Mucosa of rectum (tissue), 2 donors: ENCODE results near the gene BMP8B.
"Not testable (repeated sequence)": the region's sequence is repeated elsewhere in the genome, so short reads cannot be mapped to it uniquely, and the experiment has no call there.

ENCODE experiments used
- H3K27ac ChIP-seq, 2 donors: one replicate each; pipeline ENCODE4 v1.7.0; 2013; ENCODE audit warnings: inconsistent platforms in 2 of 2, low read depth in 2 of 2, low read length in 2 of 2
- H3K27me3 ChIP-seq, 2 donors: one replicate each; pipeline ENCODE4 v1.7.0; 2013; ENCODE audit warnings: low read length in 2 of 2; ENCODE audit not compliant: control insufficient read depth in 2 of 2, insufficient read depth in 2 of 2
- H3K36me3 ChIP-seq, 2 donors: one replicate each; pipeline ENCODE4 v1.7.0; 2013; ENCODE audit warnings: low read length in 2 of 2; ENCODE audit not compliant: control insufficient read depth in 2 of 2, insufficient read depth in 2 of 2
- H3K4me1 ChIP-seq, 2 donors: one replicate each; pipeline ENCODE4 v1.7.0; 2013; ENCODE audit warnings: low read length in 2 of 2, mild to moderate bottlenecking in 1 of 2; ENCODE audit not compliant: control insufficient read depth in 2 of 2, insufficient read depth in 2 of 2
- H3K4me3 ChIP-seq, 2 donors: one replicate each; pipeline ENCODE4 v1.7.0; 2013; ENCODE audit warnings: low read length in 2 of 2
- H3K9ac ChIP-seq, 2 donors: one replicate each; pipeline ENCODE4 v1.7.0; 2013; ENCODE audit warnings: low read length in 2 of 2, low read depth in 1 of 2, mild to moderate bottlenecking in 1 of 2
- H3K9me3 ChIP-seq, 2 donors: one replicate each; pipeline ENCODE4 v1.7.0; 2013; ENCODE audit warnings: low read length in 2 of 2; ENCODE audit not compliant: control insufficient read depth in 2 of 2
- donor health status: healthy.
- donor health status: Normal muscosa, but diverticular disease.

Gene BMP8B

DNA sequence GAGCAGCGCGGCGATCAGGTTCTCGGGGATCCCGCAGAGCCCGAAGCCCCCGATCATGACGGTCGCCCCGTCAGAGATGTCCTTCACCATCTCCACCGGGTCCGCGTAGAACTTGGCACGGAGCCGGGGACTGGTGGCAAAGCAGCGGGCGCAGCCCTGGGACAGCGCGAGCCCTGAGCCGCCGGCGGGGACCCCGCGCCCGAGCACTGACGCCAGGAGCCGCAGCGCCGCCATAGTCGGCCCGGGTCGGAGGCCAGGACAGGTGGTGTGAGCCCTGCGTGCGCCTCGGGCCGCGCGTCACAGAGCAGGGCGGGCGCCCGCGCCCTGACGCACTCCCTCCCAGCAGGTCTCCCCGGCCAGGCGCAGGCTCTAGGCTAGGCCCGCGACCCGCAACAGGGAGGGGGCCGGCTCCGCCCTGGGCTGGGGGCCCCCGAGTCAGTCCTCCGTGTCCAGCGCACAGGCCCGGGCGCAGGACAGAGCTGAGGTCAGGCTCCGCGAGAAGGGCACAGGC is 17.6 kb downstream of the BMP8B start, which contains the start of gene OXCT2:
TSS of gene OXCT2 (minus strand) at position 327 of the 511 bp plus-strand sequence. CDS start at position 234, 93 bp downstream.
- H3K27ac ChIP-seq, H3K4me1 ChIP-seq, H3K9ac ChIP-seq, H3K36me3 ChIP-seq, H3K9me3 ChIP-seq, H3K27me3 ChIP-seq, H3K4me3 ChIP-seq: not testable (repeated sequence)

DNA sequence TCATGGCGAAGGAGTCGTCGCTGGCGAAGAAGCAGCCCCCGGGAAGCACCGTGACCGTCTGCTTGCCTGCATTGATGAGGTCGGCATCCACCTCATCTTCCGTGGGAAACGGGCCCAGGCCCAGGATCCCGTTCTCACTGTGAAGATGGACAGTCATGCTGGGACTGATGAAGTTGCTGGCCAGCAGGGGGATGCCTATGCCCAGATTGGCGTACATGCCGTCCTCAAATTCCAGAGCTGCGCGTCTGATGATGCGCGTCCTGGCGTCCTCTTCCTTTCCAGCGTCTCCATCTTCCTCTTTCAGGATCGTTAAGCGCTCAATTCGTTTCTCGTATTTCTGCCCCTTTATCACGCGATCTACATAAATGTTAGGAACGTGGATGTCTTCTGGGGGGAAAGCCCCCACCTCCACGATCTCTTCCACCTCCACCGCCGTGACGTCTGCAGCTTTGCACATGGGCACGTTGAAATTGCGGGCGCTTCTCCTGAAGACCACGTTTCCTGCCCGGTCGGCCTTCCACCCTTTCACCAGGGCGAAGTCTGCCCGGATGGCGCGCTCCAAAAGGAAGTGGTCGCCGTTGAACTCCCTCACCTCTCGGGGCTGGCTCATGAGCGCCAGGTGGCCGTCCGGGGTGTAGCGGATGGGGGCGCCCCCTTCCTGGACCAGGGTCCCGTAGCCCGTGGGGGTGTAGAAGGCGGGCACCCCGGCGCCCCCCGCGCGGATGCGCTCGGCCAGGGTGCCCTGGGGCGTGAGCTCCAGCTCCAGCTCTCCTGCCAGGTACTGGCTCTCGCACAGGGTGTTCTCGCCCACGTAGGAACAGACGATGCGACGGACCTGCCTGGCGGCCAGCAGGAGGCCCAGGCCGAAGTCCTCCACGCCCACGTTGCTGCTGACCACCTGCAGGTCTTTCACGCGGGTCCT is 18.3 kb downstream of the BMP8B start:
- H3K9me3 ChIP-seq, H3K9ac ChIP-seq, H3K4me3 ChIP-seq, H3K36me3 ChIP-seq, H3K4me1 ChIP-seq, H3K27ac ChIP-seq, H3K27me3 ChIP-seq: not testable (repeated sequence)

- not testable (repeated sequence) for H3K9me3 ChIP-seq, H3K4me3 ChIP-seq, H3K27ac ChIP-seq, H3K9ac ChIP-seq, H3K36me3 ChIP-seq, H3K27me3 ChIP-seq, H3K4me1 ChIP-seq
These were observed 19.2 kb downstream of the BMP8B start for GRCh38 chr1:39769502-39769901.

DNA sequence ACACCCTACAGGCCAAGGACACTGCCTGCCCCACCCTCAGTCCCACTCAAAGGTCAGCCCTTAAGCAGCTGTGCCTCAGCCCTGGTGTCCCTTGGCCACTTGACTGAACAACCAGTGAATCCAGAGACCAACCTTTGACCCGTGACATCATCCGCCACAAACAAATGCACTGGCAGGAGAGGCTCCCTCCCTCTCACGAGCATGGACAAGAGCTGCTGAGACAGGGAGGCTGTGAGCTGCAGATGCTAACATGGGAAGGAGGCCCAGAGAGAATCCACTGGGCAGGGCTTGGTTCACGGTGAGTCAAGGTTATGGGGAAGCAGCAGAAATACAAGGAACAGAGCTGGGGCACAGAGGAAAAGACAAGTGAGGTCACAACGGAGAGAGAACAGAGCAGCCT is 22.2 kb downstream of the BMP8B start:
- H3K9me3 ChIP-seq, H3K9ac ChIP-seq, H3K27me3 ChIP-seq, H3K36me3 ChIP-seq, H3K4me1 ChIP-seq, H3K27ac ChIP-seq, H3K4me3 ChIP-seq: not testable (repeated sequence)

- not testable (repeated sequence) for H3K4me1 ChIP-seq
These were observed 24.2 kb downstream of the BMP8B start for GRCh38 chr1:39764512-39764911.

DNA sequence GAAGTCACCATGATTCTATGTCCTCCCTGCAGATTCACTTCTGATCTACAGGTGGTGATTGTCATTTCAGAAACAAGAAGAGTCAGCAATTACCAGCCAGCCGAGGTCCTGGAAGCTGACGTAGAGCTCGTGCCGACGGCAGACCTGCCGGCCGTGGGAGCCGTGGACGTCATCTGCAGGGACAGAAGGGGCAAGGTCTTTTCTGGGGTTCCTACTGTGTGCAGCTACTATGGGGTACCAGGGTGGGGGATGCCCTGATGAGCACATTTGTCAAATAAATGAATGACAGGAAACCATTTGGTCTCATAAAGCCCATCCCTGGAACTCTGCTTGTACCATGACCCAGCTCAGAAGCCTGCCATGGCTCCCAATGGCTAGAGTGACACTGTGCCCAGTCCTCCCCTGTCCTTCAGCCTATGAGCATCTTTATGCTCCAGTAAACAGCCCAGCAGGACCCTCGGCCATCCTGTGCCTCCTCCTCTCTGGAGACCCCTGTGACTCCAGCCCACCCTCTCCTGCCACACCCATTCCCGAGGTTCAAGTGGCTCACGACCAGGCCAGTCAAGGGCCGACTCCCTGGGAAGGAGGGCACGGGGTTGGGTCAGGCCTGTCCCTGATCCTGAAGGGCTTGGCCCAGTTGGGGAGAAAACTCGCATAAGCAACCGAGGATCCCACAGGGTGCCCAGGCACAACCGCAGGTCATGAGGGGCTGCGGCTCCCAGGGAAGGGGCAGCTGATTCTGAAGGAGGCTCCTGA is 24.9 kb downstream of the BMP8B start:
- not testable (repeated sequence) for H3K9ac ChIP-seq, H3K27ac ChIP-seq, H3K27me3 ChIP-seq, H3K4me3 ChIP-seq, H3K4me1 ChIP-seq, H3K9me3 ChIP-seq
- H3K36me3 ChIP-seq, result peaks cover 3 to 11% of the 10 kb centered on the region in 2 donors

More at GRCh38 chr1:39764512-39764911, 24.2 kb downstream of the BMP8B start:
- H3K4me3 ChIP-seq, H3K36me3 ChIP-seq, H3K27me3 ChIP-seq, H3K9ac ChIP-seq, H3K27ac ChIP-seq, H3K9me3 ChIP-seq: not testable (repeated sequence)

GRCh38 chr1:39762550-39763540 is 25.8 kb downstream of the BMP8B start:
- Histone ChIP-seq H3K4me1 (no peaks in the 10 kb centered on the region), H3K27me3 (no peaks in the 10 kb centered on the region), H3K36me3 (peaks cover 6 to 14% of the 10 kb centered on the region in 2 donors), H3K9ac (no peak overlapping the region), H3K4me3 (no peak overlapping the region), H3K27ac (no peak overlapping the region), H3K9me3 (no peaks in the 10 kb centered on the region)

DNA sequence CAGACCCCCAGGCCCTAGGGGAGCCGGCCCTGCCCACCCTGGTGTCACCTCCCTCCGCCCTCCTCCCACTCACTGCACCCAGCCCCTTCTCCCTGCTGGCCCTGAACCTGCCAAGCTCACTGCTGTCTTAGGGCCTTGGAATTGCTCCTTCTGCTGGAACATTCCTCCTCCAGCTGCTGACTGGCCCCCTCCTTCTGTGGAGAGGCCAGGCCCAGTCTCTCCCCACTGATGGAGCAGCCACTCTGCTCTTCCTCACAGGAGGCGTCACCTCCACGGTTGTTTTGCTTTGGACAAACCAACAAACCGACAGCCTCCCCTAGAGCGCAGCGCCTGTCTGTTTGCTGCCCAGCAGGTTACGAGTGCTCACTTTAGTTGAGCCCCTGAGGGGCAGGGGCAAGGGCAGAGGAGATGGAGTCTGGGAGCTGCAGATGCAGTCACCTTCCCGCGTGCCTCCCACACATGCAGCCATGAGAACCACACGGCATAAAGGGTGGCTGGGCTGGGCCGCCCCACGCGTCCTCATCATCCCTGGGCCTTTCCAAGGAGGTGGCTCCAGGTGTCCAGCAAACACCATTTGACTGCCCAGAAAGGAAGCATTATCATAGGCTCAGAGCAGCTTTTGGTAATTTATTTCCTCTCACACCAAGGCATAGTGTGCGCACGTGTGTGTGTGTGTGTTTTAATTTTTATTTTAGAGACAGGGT is 27.0 kb downstream of the BMP8B start:
- Histone ChIP-seq H3K27me3 (no peaks in the 10 kb centered on the region), H3K4me3 (no peak overlapping the region), H3K4me1 (no peaks in the 10 kb centered on the region), H3K9ac (no peak overlapping the region), H3K36me3 (peaks cover 16 to 22% of the 10 kb centered on the region in 2 donors), H3K27ac (no peak overlapping the region), H3K9me3 (no peaks in the 10 kb centered on the region)

- Histone ChIP-seq H3K9me3 (no peaks in the 10 kb centered on the region), H3K36me3 (peaks cover 18 to 27% of the 10 kb centered on the region in 2 donors), H3K27ac (no peak overlapping the region), H3K4me1 (no peaks in the 10 kb centered on the region), H3K4me3 (no peak overlapping the region), H3K9ac (no peak overlapping the region), H3K27me3 (no peaks in the 10 kb centered on the region)
These were observed 27.6 kb downstream of the BMP8B start for GRCh38 chr1:39761016-39761415.
